ENCODE measurements around the gene MEG3.

DNA sequence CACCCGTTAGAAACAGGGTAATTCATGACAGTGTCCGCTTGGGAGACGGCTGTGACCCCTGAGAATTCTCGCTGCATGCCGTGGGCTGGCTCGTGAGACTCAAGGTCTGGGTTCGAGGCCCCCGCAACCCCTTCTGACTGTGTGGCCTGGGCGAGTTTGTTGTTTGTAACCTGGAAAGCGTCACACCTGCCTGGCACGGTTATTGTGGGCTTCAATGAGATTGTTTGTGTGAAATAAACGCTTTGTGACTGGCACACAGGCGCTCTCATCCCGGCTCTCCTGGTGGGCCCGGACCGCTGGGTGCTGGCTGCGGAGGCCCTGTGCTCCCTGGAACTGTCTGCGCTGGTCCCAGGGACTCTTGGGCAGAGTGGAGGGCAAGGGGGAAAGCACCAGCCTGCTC, 33.9 kb downstream of the MEG3 start:
- no peak for TF ChIP-seq POLR2A (IDR thresholded peaks at IDR 0.05; ENCODE audit: low read depth, low read length)
- no peak for TF ChIP-seq POLR2AphosphoS5 (IDR thresholded peaks at IDR 0.05; ENCODE audit: low read depth, low read length)
- TF ChIP-seq TAF1 (IDR thresholded peaks at IDR 0.05; ENCODE audit: low read depth, low read length), result no peak
- no peak for TF ChIP-seq POU2F2 (IDR thresholded peaks at IDR 0.05; ENCODE audit: low read depth, low read length)
- TF ChIP-seq SPI1 (IDR thresholded peaks at IDR 0.05; ENCODE audit: low read depth, low read length), result no peak
